GM13976 (cell line): Measurements from ENCODE around the gene LYRM9.
"Not testable (repeated sequence)": the region's sequence is repeated elsewhere in the genome, so short reads cannot be mapped to it uniquely, and the experiment has no call there.

Source experiments
- DNase-seq: peaks from one replicate; pipeline ENCODE4 v3.0.0; 2012; ENCODE audit warnings: low spot score
- CTCF ChIP-seq: IDR thresholded peaks from 2 replicates; pipeline ENCODE4 v1.5.1; 2012; ENCODE audit warnings: borderline replicate concordance, mild to moderate bottlenecking; ENCODE audit not compliant: insufficient read depth; ENCODE audit errors: extremely low read depth, missing control alignments, control extremely low read depth
- in situ Hi-C: fragments of 300-500 bp; cut with MboI; formaldehyde crosslinking; loops from one replicate; pipeline ENCODE4 v1.12.0; 2022; ENCODE audit warnings: low sequenced_read_pairs, mixed read lengths, inconsistent platforms; ENCODE audit not compliant: unreplicated experiment

Gene LYRM9

GRCh38 chr17:27856676-27857432, 36.3 kb downstream of the LYRM9 start:
- no peak for DNase-seq
- in situ Hi-C loops: no loop called here
- no peak for TF ChIP-seq CTCF

GRCh38 chr17:27855454-27855853, 37.7 kb downstream of the LYRM9 start:
- no peak for TF ChIP-seq CTCF

GRCh38 chr17:27854163-27854562, 39.0 kb downstream of the LYRM9 start:
- in situ Hi-C loops: no loop called here
- no peak for DNase-seq
- no peak for TF ChIP-seq CTCF

More at GRCh38 chr17:27855454-27855853, 37.7 kb downstream of the LYRM9 start:
- DNase-seq: no peak
- in situ Hi-C loops: no loop called here

- no peak for TF ChIP-seq CTCF
- in situ Hi-C loops: no loop called here
- DNase-seq: no peak
Observed at GRCh38 chr17:27853091-27853490, 40.1 kb downstream of the LYRM9 start.

- no peak for TF ChIP-seq CTCF
Observed at GRCh38 chr17:27849474-27850185, 43.5 kb downstream of the LYRM9 start.

GRCh38 chr17:27848931-27849330, 44.2 kb downstream of the LYRM9 start:
- in situ Hi-C loops: no loop called here
- no peak for TF ChIP-seq CTCF
- no peak for DNase-seq

More at GRCh38 chr17:27849474-27850185, 43.5 kb downstream of the LYRM9 start:
- DNase-seq: no peak
- in situ Hi-C loops: no loop called here

- DNase-seq, in situ Hi-C loops: not testable (repeated sequence)
Observed at GRCh38 chr17:27846808-27847307, 46.3 kb downstream of the LYRM9 start.
